WTC11 (cell line): ENCODE results near the gene EPYC. TPM values are rescaled to one million over a fixed set of nuclear protein-coding genes. Genes with fewer than 3 reads are reported as not detected.

ENCODE experiments used
- ATAC-seq: fragments of 200-7000 bp; cut with Tn5 transposase; 2 replicates; pipeline ENCODE4 v1.10.0; 2021; ENCODE audit warnings: mild to moderate bottlenecking, moderate library complexity
- CTCF ChIA-PET: fragments of 300-600 bp; sonication (Branson Sonifier 250); formaldehyde crosslinking; loops from one replicate; lab custom pipeline; 2021; ENCODE audit warnings: antibody characterized with exemption; lab: Charles Lee
- POLR2A ChIA-PET: fragments of 350-600 bp; sonication (Branson Sonifier 250); formaldehyde crosslinking; loops from one replicate; lab custom pipeline; 2021; ENCODE audit warnings: antibody characterized with exemption; lab: Charles Lee
- DNase-seq: peaks from one replicate; pipeline ENCODE4 v3.0.0; 2021; ENCODE audit warnings: low spot score
- H3K27ac Mint-ChIP-seq: 2 replicates; pipeline ENCODE4 v1.8.0; 2021; ENCODE audit warnings: mixed read lengths
- H3K27me3 Mint-ChIP-seq: 2 replicates; pipeline ENCODE4 v1.8.0; 2021; ENCODE audit warnings: low read depth, mild to moderate bottlenecking, moderate library complexity, mixed read lengths
- H3K36me3 Mint-ChIP-seq: 2 replicates; pipeline ENCODE4 v1.8.0; 2021; ENCODE audit warnings: mixed read lengths
- H3K4me1 Mint-ChIP-seq: 2 replicates; pipeline ENCODE4 v1.8.0; 2022; ENCODE audit warnings: mixed read lengths
- H3K4me3 Mint-ChIP-seq: 2 replicates; pipeline ENCODE4 v1.8.0; 2021; ENCODE audit warnings: mild to moderate bottlenecking, moderate library complexity, mixed read lengths
- H3K9me3 Mint-ChIP-seq: 2 replicates; pipeline ENCODE4 v1.8.0; 2021; ENCODE audit warnings: mixed read lengths
- ATF1 ChIP-seq: sonication (generic); formaldehyde crosslinking; IDR thresholded peaks from 2 replicates; pipeline ENCODE4 v1.8.1; 2023; ENCODE audit warnings: mild to moderate bottlenecking, moderate library complexity, missing genetic modification reagents
- ESRRA ChIP-seq: sonication (generic); formaldehyde crosslinking; IDR thresholded peaks from 2 replicates; pipeline ENCODE4 v1.8.1; 2022; ENCODE audit warnings: mild to moderate bottlenecking, missing genetic modification reagents, borderline replicate concordance
- GTF2I ChIP-seq: fragments of 250-450 bp; sonication (Bioruptor Pico); conservative IDR thresholded peaks from 2 replicates; pipeline ENCODE4 v1.4.0; 2021; ENCODE audit warnings: mild to moderate bottlenecking
- HMGA2 ChIP-seq: fragments of 250-450 bp; sonication (Bioruptor Pico); IDR thresholded peaks from 2 replicates; pipeline ENCODE4 v1.4.0; 2021; ENCODE audit warnings: mild to moderate bottlenecking, moderate library complexity
- JAZF1 ChIP-seq: fragments of 250-450 bp; sonication (Bioruptor Pico); IDR thresholded peaks from 2 replicates; pipeline ENCODE4 v1.9.0; 2021; ENCODE audit warnings: moderate library complexity, mild to moderate bottlenecking, inconsistent platforms
- NR2C2 ChIP-seq: sonication (generic); formaldehyde crosslinking; IDR thresholded peaks from 2 replicates; pipeline ENCODE4 v1.8.0; 2022; ENCODE audit warnings: mild to moderate bottlenecking, missing genetic modification reagents
- OVOL2 ChIP-seq: fragments of 250-450 bp; sonication (Bioruptor Pico); IDR thresholded peaks from 2 replicates; pipeline ENCODE4 v1.9.0; 2021; ENCODE audit warnings: mild to moderate bottlenecking, borderline replicate concordance
- SMAD3 ChIP-seq: sonication (generic); formaldehyde crosslinking; IDR thresholded peaks from 2 replicates; pipeline ENCODE4 v1.8.0; 2022; ENCODE audit warnings: missing genetic modification reagents, mild to moderate bottlenecking, borderline replicate concordance
- SOX15 ChIP-seq: fragments of 250-450 bp; sonication (Bioruptor Pico); IDR thresholded peaks from 2 replicates; pipeline ENCODE4 v1.9.0; 2021; ENCODE audit warnings: mild to moderate bottlenecking
- TEAD4 ChIP-seq: sonication (generic); formaldehyde crosslinking; IDR thresholded peaks from 2 replicates; pipeline ENCODE4 v1.8.0; 2022; ENCODE audit warnings: mild to moderate bottlenecking, missing genetic modification reagents
- TP53 ChIP-seq: sonication (generic); formaldehyde crosslinking; IDR thresholded peaks from 2 replicates; pipeline ENCODE4 v1.8.1; 2023; ENCODE audit warnings: mild to moderate bottlenecking, missing genetic modification reagents
- ZBTB21 ChIP-seq: sonication (generic); formaldehyde crosslinking; IDR thresholded peaks from 2 replicates; pipeline ENCODE4 v1.8.1; 2023; ENCODE audit warnings: mild to moderate bottlenecking, missing genetic modification reagents, borderline replicate concordance
- ZNF121 ChIP-seq: sonication (generic); formaldehyde crosslinking; IDR thresholded peaks from 2 replicates; pipeline ENCODE4 v1.8.0; 2023; ENCODE audit warnings: missing genetic modification reagents
- ZNF232 ChIP-seq: sonication (generic); formaldehyde crosslinking; IDR thresholded peaks from 2 replicates; pipeline ENCODE4 v1.8.0; 2022; ENCODE audit warnings: mild to moderate bottlenecking, missing genetic modification reagents
- ZNF416 ChIP-seq: fragments of 250-450 bp; sonication (Bioruptor Pico); IDR thresholded peaks from 2 replicates; pipeline ENCODE4 v1.9.0; 2021; ENCODE audit warnings: mild to moderate bottlenecking, inconsistent platforms
- total RNA-seq: library from RNA; stranded (reverse); gene quantifications from 3 replicates; pipeline ENCODE4 v1.2.3, GENCODE V29; 2021
- TF ChIP-seq, protein P1 (sequence below): fragments of 250-450 bp; sonication (Bioruptor Pico); IDR thresholded peaks from 2 replicates; pipeline ENCODE4 v1.9.0; 2021; ENCODE audit warnings: mild to moderate bottlenecking, borderline replicate concordance
- TF ChIP-seq, protein P2 (sequence below): sonication (generic); formaldehyde crosslinking; IDR thresholded peaks from 2 replicates; pipeline ENCODE4 v1.8.1; 2022; ENCODE audit warnings: low read depth, missing genetic modification reagents, borderline replicate concordance
- TF ChIP-seq, protein P3 (sequence below): fragments of 200-600 bp; IDR thresholded peaks from 2 replicates; pipeline ENCODE4 v1.8.0; 2022; ENCODE audit warnings: antibody characterized with exemption
- TF ChIP-seq, protein P4 (sequence below): sonication (generic); formaldehyde crosslinking; IDR thresholded peaks from 2 replicates; pipeline ENCODE4 v1.8.1; 2022; ENCODE audit warnings: mild to moderate bottlenecking, moderate library complexity, missing genetic modification reagents
- TF ChIP-seq, protein P5 (sequence below): sonication (generic); formaldehyde crosslinking; IDR thresholded peaks from 2 replicates; pipeline ENCODE4 v1.8.0; 2023; ENCODE audit warnings: mild to moderate bottlenecking, missing genetic modification reagents
- TF ChIP-seq, protein P6 (sequence below): sonication (generic); formaldehyde crosslinking; IDR thresholded peaks from 2 replicates; pipeline ENCODE4 v1.8.0; 2022; ENCODE audit warnings: mild to moderate bottlenecking, missing genetic modification reagents
- TF ChIP-seq, protein P7 (sequence below): sonication (generic); formaldehyde crosslinking; IDR thresholded peaks from 2 replicates; pipeline ENCODE4 v1.8.0; 2022; ENCODE audit warnings: mild to moderate bottlenecking, missing genetic modification reagents

The EPYC gene
- total RNA-seq, 1 experiment from 2014 or later = not detected

DNA sequence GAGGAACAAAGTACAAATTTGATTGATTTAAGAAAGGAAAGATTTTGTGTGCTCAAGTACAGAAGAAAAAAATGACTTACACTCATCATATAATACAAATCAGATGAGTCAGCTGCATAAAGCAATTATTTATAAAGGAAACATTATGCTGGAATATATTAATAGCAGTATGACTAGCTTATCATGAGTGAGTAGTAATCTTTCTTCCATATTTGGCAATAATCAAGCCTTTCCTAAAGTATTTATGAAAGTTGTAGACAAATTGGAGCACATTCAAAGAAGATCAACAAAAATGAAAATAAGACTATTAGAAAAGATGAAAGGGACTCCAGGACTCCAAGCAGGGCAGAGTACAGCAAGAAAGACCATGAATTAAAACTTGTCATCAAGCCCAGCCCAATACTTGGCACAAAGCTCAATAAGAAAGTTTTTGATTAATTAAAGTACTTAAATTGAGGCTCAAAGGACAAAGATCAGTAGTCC is 82.6 kb downstream of the EPYC start (continued):
- TF ChIP-seq, protein P1, sequence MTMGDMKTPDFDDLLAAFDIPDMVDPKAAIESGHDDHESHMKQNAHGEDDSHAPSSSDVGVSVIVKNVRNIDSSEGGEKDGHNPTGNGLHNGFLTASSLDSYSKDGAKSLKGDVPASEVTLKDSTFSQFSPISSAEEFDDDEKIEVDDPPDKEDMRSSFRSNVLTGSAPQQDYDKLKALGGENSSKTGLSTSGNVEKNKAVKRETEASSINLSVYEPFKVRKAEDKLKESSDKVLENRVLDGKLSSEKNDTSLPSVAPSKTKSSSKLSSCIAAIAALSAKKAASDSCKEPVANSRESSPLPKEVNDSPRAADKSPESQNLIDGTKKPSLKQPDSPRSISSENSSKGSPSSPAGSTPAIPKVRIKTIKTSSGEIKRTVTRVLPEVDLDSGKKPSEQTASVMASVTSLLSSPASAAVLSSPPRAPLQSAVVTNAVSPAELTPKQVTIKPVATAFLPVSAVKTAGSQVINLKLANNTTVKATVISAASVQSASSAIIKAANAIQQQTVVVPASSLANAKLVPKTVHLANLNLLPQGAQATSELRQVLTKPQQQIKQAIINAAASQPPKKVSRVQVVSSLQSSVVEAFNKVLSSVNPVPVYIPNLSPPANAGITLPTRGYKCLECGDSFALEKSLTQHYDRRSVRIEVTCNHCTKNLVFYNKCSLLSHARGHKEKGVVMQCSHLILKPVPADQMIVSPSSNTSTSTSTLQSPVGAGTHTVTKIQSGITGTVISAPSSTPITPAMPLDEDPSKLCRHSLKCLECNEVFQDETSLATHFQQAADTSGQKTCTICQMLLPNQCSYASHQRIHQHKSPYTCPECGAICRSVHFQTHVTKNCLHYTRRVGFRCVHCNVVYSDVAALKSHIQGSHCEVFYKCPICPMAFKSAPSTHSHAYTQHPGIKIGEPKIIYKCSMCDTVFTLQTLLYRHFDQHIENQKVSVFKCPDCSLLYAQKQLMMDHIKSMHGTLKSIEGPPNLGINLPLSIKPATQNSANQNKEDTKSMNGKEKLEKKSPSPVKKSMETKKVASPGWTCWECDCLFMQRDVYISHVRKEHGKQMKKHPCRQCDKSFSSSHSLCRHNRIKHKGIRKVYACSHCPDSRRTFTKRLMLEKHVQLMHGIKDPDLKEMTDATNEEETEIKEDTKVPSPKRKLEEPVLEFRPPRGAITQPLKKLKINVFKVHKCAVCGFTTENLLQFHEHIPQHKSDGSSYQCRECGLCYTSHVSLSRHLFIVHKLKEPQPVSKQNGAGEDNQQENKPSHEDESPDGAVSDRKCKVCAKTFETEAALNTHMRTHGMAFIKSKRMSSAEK (CRISPR knock-in tag) = no peak
- TF ChIP-seq ESRRA (CRISPR knock-in tag) (no peak), ZNF121 (no peak)

DNA sequence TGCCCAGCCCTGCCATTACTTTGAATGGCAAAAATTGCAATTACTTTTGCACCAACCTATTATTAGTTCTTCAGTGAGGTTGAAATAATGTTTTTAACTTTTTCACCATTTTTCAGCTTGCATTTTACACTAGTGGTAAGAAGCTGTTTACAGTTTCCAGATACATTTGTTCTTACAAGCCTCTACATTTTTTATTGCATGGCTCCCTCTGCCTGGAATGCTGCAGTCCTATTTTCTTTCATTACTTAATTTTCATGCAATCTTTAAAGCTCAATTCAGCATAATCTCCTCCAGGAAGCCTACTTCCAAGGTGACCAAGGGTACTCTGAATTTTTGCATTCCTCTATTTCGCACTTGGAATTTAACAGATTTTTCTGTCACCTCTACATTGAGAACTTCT is 83.2 kb downstream of the EPYC start:
- Mint-ChIP-seq H3K4me3 (no peak overlapping the region), H3K27ac (no peak overlapping the region), H3K36me3 (no peaks in the 10 kb centered on the region), H3K9me3 (no peaks in the 10 kb centered on the region), H3K4me1 (peaks cover 9% of the 10 kb centered on the region), H3K27me3 (peaks cover 32% of the 10 kb centered on the region)
- TF ChIP-seq ZNF232 = no peak
- TF ChIP-seq, protein P2, sequence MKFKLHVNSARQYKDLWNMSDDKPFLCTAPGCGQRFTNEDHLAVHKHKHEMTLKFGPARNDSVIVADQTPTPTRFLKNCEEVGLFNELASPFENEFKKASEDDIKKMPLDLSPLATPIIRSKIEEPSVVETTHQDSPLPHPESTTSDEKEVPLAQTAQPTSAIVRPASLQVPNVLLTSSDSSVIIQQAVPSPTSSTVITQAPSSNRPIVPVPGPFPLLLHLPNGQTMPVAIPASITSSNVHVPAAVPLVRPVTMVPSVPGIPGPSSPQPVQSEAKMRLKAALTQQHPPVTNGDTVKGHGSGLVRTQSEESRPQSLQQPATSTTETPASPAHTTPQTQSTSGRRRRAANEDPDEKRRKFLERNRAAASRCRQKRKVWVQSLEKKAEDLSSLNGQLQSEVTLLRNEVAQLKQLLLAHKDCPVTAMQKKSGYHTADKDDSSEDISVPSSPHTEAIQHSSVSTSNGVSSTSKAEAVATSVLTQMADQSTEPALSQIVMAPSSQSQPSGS = no peak
- TF ChIP-seq TP53 = no peak
- TF ChIP-seq, protein P3, sequence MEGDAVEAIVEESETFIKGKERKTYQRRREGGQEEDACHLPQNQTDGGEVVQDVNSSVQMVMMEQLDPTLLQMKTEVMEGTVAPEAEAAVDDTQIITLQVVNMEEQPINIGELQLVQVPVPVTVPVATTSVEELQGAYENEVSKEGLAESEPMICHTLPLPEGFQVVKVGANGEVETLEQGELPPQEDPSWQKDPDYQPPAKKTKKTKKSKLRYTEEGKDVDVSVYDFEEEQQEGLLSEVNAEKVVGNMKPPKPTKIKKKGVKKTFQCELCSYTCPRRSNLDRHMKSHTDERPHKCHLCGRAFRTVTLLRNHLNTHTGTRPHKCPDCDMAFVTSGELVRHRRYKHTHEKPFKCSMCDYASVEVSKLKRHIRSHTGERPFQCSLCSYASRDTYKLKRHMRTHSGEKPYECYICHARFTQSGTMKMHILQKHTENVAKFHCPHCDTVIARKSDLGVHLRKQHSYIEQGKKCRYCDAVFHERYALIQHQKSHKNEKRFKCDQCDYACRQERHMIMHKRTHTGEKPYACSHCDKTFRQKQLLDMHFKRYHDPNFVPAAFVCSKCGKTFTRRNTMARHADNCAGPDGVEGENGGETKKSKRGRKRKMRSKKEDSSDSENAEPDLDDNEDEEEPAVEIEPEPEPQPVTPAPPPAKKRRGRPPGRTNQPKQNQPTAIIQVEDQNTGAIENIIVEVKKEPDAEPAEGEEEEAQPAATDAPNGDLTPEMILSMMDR = no peak
- TF ChIP-seq ZNF416 (CRISPR knock-in tag) = no peak
- TF ChIP-seq, protein P4, sequence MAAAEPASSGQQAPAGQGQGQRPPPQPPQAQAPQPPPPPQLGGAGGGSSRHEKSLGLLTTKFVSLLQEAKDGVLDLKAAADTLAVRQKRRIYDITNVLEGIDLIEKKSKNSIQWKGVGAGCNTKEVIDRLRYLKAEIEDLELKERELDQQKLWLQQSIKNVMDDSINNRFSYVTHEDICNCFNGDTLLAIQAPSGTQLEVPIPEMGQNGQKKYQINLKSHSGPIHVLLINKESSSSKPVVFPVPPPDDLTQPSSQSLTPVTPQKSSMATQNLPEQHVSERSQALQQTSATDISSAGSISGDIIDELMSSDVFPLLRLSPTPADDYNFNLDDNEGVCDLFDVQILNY (CRISPR knock-in tag) = no peak
- TF ChIP-seq SOX15 (CRISPR knock-in tag) = no peak
- no peak for TF ChIP-seq HMGA2 (CRISPR knock-in tag)
- TF ChIP-seq, protein P5, sequence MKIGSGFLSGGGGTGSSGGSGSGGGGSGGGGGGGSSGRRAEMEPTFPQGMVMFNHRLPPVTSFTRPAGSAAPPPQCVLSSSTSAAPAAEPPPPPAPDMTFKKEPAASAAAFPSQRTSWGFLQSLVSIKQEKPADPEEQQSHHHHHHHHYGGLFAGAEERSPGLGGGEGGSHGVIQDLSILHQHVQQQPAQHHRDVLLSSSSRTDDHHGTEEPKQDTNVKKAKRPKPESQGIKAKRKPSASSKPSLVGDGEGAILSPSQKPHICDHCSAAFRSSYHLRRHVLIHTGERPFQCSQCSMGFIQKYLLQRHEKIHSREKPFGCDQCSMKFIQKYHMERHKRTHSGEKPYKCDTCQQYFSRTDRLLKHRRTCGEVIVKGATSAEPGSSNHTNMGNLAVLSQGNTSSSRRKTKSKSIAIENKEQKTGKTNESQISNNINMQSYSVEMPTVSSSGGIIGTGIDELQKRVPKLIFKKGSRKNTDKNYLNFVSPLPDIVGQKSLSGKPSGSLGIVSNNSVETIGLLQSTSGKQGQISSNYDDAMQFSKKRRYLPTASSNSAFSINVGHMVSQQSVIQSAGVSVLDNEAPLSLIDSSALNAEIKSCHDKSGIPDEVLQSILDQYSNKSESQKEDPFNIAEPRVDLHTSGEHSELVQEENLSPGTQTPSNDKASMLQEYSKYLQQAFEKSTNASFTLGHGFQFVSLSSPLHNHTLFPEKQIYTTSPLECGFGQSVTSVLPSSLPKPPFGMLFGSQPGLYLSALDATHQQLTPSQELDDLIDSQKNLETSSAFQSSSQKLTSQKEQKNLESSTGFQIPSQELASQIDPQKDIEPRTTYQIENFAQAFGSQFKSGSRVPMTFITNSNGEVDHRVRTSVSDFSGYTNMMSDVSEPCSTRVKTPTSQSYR (CRISPR knock-in tag) = no peak
- TF ChIP-seq ATF1 (CRISPR knock-in tag) = no peak
- TF ChIP-seq, protein P6, sequence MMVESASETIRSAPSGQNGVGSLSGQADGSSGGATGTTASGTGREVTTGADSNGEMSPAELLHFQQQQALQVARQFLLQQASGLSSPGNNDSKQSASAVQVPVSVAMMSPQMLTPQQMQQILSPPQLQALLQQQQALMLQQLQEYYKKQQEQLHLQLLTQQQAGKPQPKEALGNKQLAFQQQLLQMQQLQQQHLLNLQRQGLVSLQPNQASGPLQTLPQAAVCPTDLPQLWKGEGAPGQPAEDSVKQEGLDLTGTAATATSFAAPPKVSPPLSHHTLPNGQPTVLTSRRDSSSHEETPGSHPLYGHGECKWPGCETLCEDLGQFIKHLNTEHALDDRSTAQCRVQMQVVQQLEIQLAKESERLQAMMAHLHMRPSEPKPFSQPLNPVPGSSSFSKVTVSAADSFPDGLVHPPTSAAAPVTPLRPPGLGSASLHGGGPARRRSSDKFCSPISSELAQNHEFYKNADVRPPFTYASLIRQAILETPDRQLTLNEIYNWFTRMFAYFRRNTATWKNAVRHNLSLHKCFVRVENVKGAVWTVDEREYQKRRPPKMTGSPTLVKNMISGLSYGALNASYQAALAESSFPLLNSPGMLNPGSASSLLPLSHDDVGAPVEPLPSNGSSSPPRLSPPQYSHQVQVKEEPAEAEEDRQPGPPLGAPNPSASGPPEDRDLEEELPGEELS (CRISPR knock-in tag) = no peak
- no peak for TF ChIP-seq JAZF1
- TF ChIP-seq SMAD3 = no peak
- no peak for TF ChIP-seq NR2C2
- no peak for TF ChIP-seq OVOL2 (CRISPR knock-in tag)
- no peak for TF ChIP-seq TEAD4 (CRISPR knock-in tag)
- no peak for TF ChIP-seq GTF2I
- no peak for TF ChIP-seq ZBTB21 (CRISPR knock-in tag)
- TF ChIP-seq, protein P7, sequence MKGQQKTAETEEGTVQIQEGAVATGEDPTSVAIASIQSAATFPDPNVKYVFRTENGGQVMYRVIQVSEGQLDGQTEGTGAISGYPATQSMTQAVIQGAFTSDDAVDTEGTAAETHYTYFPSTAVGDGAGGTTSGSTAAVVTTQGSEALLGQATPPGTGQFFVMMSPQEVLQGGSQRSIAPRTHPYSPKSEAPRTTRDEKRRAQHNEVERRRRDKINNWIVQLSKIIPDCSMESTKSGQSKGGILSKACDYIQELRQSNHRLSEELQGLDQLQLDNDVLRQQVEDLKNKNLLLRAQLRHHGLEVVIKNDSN (CRISPR knock-in tag) = no peak
- no peak for DNase-seq
- ChIA-PET POLR2A (no interaction called here), CTCF (no interaction called here)
- ATAC-seq = no peak
